Hepatocyte (in vitro differentiated cells): ENCODE measurements around the gene LYSMD2. TPM values are rescaled to one million over a fixed set of nuclear protein-coding genes. Genes with fewer than 3 reads are reported as not detected.

Experiments
- DNase-seq: peaks from one replicate; pipeline ENCODE4 v3.0.0-alpha.2; 2016; ENCODE audit warnings: low spot score
- H2AFZ ChIP-seq: fragments of 200-600 bp; sonication (generic); 2 replicates; pipeline ENCODE4 v1.6.0; 2016; ENCODE audit warnings: antibody characterized with exemption, mild to moderate bottlenecking
- H3K27ac ChIP-seq: fragments of 200-600 bp; sonication (generic); 2 replicates; pipeline ENCODE4 v1.5.1; 2016; ENCODE audit warnings: mild to moderate bottlenecking
- H3K27me3 ChIP-seq: fragments of 200-600 bp; sonication (generic); 2 replicates; pipeline ENCODE4 v1.6.1; 2016
- H3K36me3 ChIP-seq: fragments of 200-600 bp; sonication (generic); replicated peaks from 2 replicates; pipeline ENCODE4 v1.5.1; 2016; ENCODE audit warnings: low read depth; ENCODE audit not compliant: insufficient read depth
- H3K4me1 ChIP-seq: fragments of 200-600 bp; sonication (generic); 2 replicates; pipeline ENCODE4 v1.5.1; 2016; ENCODE audit warnings: mild to moderate bottlenecking, moderate library complexity; ENCODE audit not compliant: insufficient read depth
- H3K4me2 ChIP-seq: fragments of 200-600 bp; sonication (generic); 2 replicates; pipeline ENCODE4 v1.6.0; 2016
- H3K4me3 ChIP-seq: fragments of 200-600 bp; sonication (generic); 2 replicates; pipeline ENCODE4 v1.5.1; 2016; ENCODE audit warnings: mild to moderate bottlenecking
- H3K79me2 ChIP-seq: fragments of 200-600 bp; sonication (generic); 2 replicates; pipeline ENCODE4 v1.6.0; 2017; ENCODE audit warnings: mild to moderate bottlenecking
- H3K9me2 ChIP-seq: fragments of 200-600 bp; sonication (generic); replicated peaks from 2 replicates; pipeline ENCODE4 v1.6.0; 2017; ENCODE audit warnings: mild to moderate bottlenecking; ENCODE audit not compliant: insufficient read depth
- H3K9me3 ChIP-seq: fragments of 200-600 bp; sonication (generic); 2 replicates; pipeline ENCODE4 v1.5.1; 2016; ENCODE audit warnings: low read depth, mild to moderate bottlenecking
- H4K20me1 ChIP-seq: fragments of 200-600 bp; sonication (generic); 2 replicates; pipeline ENCODE4 v1.6.0; 2016; ENCODE audit warnings: mild to moderate bottlenecking; ENCODE audit not compliant: insufficient read depth, poor library complexity, severe bottlenecking
- EZH2 ChIP-seq: fragments of 200-600 bp; sonication (generic); IDR thresholded peaks from 2 replicates; pipeline ENCODE4 v1.6.1; 2016; ENCODE audit warnings: antibody characterized with exemption, mild to moderate bottlenecking, borderline replicate concordance
- EZH2phosphoT487 ChIP-seq: fragments of 200-600 bp; sonication (generic); IDR thresholded peaks from one replicate; pipeline ENCODE4 v1.6.1; 2018; ENCODE audit warnings: antibody characterized with exemption, mild to moderate bottlenecking, low read depth, moderate library complexity; ENCODE audit not compliant: unreplicated experiment, severe bottlenecking
- WGBS: methylation state at CpG from one replicate; pipeline ENCODE4 v1.1.6; 2016; ENCODE audit warnings: low lambda C conversion rate; ENCODE audit errors: missing lambda C conversion rate; 5-methylcytosine and 5-hydroxymethylcytosine counted together
- polyA plus RNA-seq: library from polyadenylated mRNA; unstranded; fragments of >200 nt; fragmentation: Nextera tagmentation; extraction: Ambion mirVana; gene quantifications from 2 replicates; pipeline ENCODE4 v1.2.1, GENCODE V29; 2016
- total RNA-seq: library from RNA; depleted of rRNA; stranded (reverse); fragments of >200 nt; gene quantifications from 2 replicates; pipeline ENCODE4 v1.2.3, GENCODE V29; 2014
- TF ChIP-seq, protein P1 (sequence below): fragments of 200-600 bp; sonication (generic); IDR thresholded peaks from 2 replicates; pipeline ENCODE4 v1.5.1; 2016; ENCODE audit warnings: antibody characterized with exemption, mild to moderate bottlenecking; ENCODE audit not compliant: poor library complexity

Gene LYSMD2
- total and polyA plus RNA-seq, 2 experiments from 2014 or later: 5.1 to 7.6 TPM

DNA sequence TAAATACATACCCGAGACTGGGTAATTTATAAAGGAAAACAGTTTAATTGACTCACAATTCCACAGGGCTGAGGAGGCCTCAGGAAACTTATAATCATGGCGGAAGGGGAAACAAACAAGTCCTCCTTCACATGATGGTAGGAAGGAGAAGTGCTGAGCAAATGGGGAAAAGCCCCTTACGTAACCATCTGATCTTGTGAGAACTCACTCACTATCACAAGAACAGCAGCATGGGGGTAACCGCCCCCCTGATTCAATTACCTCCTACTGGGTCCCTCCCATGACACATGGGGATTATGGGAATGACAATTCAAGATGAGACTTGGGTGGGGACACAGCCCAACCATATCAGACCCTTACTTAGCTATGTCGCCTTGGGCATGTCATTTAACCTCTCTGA is 28.4 kb downstream of the LYSMD2 start:
- TF ChIP-seq EZH2phosphoT487 (no peak), EZH2 (no peak)
- TF ChIP-seq, protein P1, sequence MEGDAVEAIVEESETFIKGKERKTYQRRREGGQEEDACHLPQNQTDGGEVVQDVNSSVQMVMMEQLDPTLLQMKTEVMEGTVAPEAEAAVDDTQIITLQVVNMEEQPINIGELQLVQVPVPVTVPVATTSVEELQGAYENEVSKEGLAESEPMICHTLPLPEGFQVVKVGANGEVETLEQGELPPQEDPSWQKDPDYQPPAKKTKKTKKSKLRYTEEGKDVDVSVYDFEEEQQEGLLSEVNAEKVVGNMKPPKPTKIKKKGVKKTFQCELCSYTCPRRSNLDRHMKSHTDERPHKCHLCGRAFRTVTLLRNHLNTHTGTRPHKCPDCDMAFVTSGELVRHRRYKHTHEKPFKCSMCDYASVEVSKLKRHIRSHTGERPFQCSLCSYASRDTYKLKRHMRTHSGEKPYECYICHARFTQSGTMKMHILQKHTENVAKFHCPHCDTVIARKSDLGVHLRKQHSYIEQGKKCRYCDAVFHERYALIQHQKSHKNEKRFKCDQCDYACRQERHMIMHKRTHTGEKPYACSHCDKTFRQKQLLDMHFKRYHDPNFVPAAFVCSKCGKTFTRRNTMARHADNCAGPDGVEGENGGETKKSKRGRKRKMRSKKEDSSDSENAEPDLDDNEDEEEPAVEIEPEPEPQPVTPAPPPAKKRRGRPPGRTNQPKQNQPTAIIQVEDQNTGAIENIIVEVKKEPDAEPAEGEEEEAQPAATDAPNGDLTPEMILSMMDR: no peak
- H3K79me2 ChIP-seq: no peaks in the 10 kb centered on the region
- peaks cover 10% of the 10 kb centered on the region for H3K4me1 ChIP-seq
- no peaks in the 10 kb centered on the region for H3K9me3 ChIP-seq
- H3K9me2 ChIP-seq: no peaks in the 10 kb centered on the region
- H3K27me3 ChIP-seq: no peaks in the 10 kb centered on the region
- no peaks in the 10 kb centered on the region for H3K36me3 ChIP-seq
- no peak overlapping the region for H3K27ac ChIP-seq
- H4K20me1 ChIP-seq: no peaks in the 10 kb centered on the region
- H3K4me2 ChIP-seq: no peak overlapping the region
- no peak overlapping the region for H3K4me3 ChIP-seq
- DNase-seq: no peak
- H2AFZ ChIP-seq: no peak overlapping the region
- WGBS: 94% methylated on average over 5 of the region's 5 CpGs

DNA sequence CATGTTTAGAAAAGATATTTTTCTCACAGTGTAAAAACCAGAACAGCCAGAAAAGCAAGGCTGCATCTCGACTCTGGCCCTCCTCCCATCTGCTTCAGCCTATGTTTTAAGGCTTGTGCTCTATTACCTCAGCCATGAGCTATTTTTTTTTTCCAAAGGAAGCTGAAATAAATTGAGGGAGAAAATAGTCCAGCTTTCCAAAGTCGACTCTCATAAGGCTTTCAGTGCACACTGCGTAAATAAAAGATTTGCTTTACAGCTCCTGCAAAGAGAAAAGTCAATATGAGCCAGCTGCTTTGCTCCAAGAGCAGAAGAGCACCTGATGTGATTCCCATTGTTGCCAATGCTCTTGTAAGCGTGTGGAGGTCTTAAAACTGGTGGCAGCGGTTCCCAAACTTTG is 29.4 kb downstream of the LYSMD2 start:
- Histone ChIP-seq H3K4me3 (no peak overlapping the region), H3K79me2 (no peaks in the 10 kb centered on the region), H3K4me1 (peaks cover 10% of the 10 kb centered on the region), H3K27me3 (no peaks in the 10 kb centered on the region), H3K9me2 (no peaks in the 10 kb centered on the region), H2AFZ (no peak overlapping the region), H3K4me2 (no peak overlapping the region), H3K9me3 (no peaks in the 10 kb centered on the region), H3K27ac (peak overlapping the region; percentile 52), H3K36me3 (no peaks in the 10 kb centered on the region), H4K20me1 (no peaks in the 10 kb centered on the region)
- TF ChIP-seq, protein P1: no peak
- TF ChIP-seq EZH2phosphoT487 (no peak), EZH2 (no peak)
- peak; percentile 52 for DNase-seq
- WGBS: 38% methylated on average over 5 of the region's 5 CpGs

- TF ChIP-seq, protein P1: no peak
- TF ChIP-seq EZH2phosphoT487 (no peak), EZH2 (no peak)
- no peak for DNase-seq
- Histone ChIP-seq H3K79me2 (no peaks in the 10 kb centered on the region), H3K4me1 (peaks cover 10% of the 10 kb centered on the region), H3K9me3 (no peaks in the 10 kb centered on the region), H3K9me2 (no peaks in the 10 kb centered on the region), H3K4me3 (no peak overlapping the region), H3K27me3 (no peaks in the 10 kb centered on the region), H4K20me1 (no peaks in the 10 kb centered on the region), H3K36me3 (no peaks in the 10 kb centered on the region), H3K27ac (peak overlapping the region; percentile 52), H2AFZ (no peak overlapping the region), H3K4me2 (no peak overlapping the region)
- 83% methylated on average over 2 of the region's 2 CpGs for WGBS
Measured at GRCh38 chr15:51706926-51707608, 30.4 kb downstream of the LYSMD2 start.
